NT2/D1 (cell line): ENCODE results near the gene DDX28.
A peak's percentile ranks its signal among the peaks of the same experiment; 100 is the strongest.

Experiments used
- DNase-seq: peaks from one replicate; pipeline ENCODE4 v3.0.0-alpha.2; 2011; ENCODE audit warnings: low read depth, low spot score
- H3K27me3 ChIP-seq: 2 replicates; pipeline ENCODE4 v1.6.0; 2011; ENCODE audit warnings: mild to moderate bottlenecking; ENCODE audit not compliant: insufficient read length, insufficient read depth
- H3K36me3 ChIP-seq: 2 replicates; pipeline ENCODE4 v1.6.1; 2011; ENCODE audit warnings: mild to moderate bottlenecking, low read length, mixed read lengths; ENCODE audit not compliant: insufficient read depth, insufficient read length
- H3K4me1 ChIP-seq: 2 replicates; pipeline ENCODE4 v1.5.1; 2011; ENCODE audit not compliant: insufficient read depth, insufficient read length
- H3K4me3 ChIP-seq: 2 replicates; pipeline ENCODE4 v1.5.1; 2011; ENCODE audit warnings: low read depth; ENCODE audit not compliant: insufficient read length
- H3K9ac ChIP-seq: 2 replicates; pipeline ENCODE4 v1.6.0; 2011; ENCODE audit warnings: low read depth; ENCODE audit not compliant: insufficient read length
- H3K9me3 ChIP-seq: 2 replicates; pipeline ENCODE4 v1.5.1; 2011; ENCODE audit warnings: mild to moderate bottlenecking, low read length; ENCODE audit not compliant: insufficient read depth
- SUZ12 ChIP-seq: IDR thresholded peaks from 2 replicates; pipeline ENCODE4 v1.6.1; 2011; ENCODE audit not compliant: insufficient read length, insufficient read depth; ENCODE audit errors: extremely low read depth
- YY1 ChIP-seq: IDR thresholded peaks from 2 replicates; pipeline ENCODE4 v1.6.1; 2011; ENCODE audit not compliant: insufficient read length, insufficient read depth
- ZNF274 ChIP-seq: IDR thresholded peaks from 2 replicates; pipeline ENCODE4 v1.6.1; 2011; ENCODE audit warnings: mild to moderate bottlenecking, low read depth, low read length

Gene DDX28

GRCh38 chr16:68049449-68049848 lies 26.4 kb upstream of the DDX28 start:
- peaks cover 47% of the 10 kb centered on the region for H3K36me3 ChIP-seq
- DNase-seq, result no peak
- no peaks in the 10 kb centered on the region for H3K4me1 ChIP-seq
- no peaks in the 10 kb centered on the region for H3K9me3 ChIP-seq
- H3K4me3 ChIP-seq, result no peak overlapping the region
- TF ChIP-seq ZNF274 (no peak), SUZ12 (no peak), YY1 (no peak)
- no peak overlapping the region for H3K9ac ChIP-seq
- no peaks in the 10 kb centered on the region for H3K27me3 ChIP-seq

- no peak for DNase-seq
- H3K36me3 ChIP-seq, result peaks cover 44% of the 10 kb centered on the region
- no peaks in the 10 kb centered on the region for H3K27me3 ChIP-seq
- no peaks in the 10 kb centered on the region for H3K9me3 ChIP-seq
- H3K9ac ChIP-seq, result no peak overlapping the region
- TF ChIP-seq YY1, result no peak
- TF ChIP-seq SUZ12, result no peak
- no peak for TF ChIP-seq ZNF274
- H3K4me3 ChIP-seq, result no peak overlapping the region
- no peaks in the 10 kb centered on the region for H3K4me1 ChIP-seq
Measured at GRCh38 chr16:68047987-68048386, 25.0 kb upstream of the DDX28 start.

GRCh38 chr16:68046106-68046505 lies 23.1 kb upstream of the DDX28 start:
- DNase-seq, result no peak
- no peak overlapping the region for H3K9ac ChIP-seq
- TF ChIP-seq YY1, result no peak
- TF ChIP-seq SUZ12, result no peak
- no peak for TF ChIP-seq ZNF274
- no peaks in the 10 kb centered on the region for H3K9me3 ChIP-seq
- no peaks in the 10 kb centered on the region for H3K27me3 ChIP-seq
- H3K4me1 ChIP-seq, result no peaks in the 10 kb centered on the region
- peaks cover 49% of the 10 kb centered on the region for H3K36me3 ChIP-seq
- H3K4me3 ChIP-seq, result no peak overlapping the region

GRCh38 chr16:68041783-68042182 lies 18.8 kb upstream of the DDX28 start:
- Histone ChIP-seq H3K4me3 (no peak overlapping the region), H3K9me3 (no peaks in the 10 kb centered on the region), H3K36me3 (peaks cover 32% of the 10 kb centered on the region), H3K4me1 (no peaks in the 10 kb centered on the region), H3K27me3 (no peaks in the 10 kb centered on the region), H3K9ac (no peak overlapping the region)
- TF ChIP-seq ZNF274, result no peak
- TF ChIP-seq YY1, result no peak
- no peak for TF ChIP-seq SUZ12
- DNase-seq, result no peak

GRCh38 chr16:68040506-68041288 lies 17.7 kb upstream of the DDX28 start:
- TF ChIP-seq SUZ12 (no peak), YY1 (no peak), ZNF274 (no peak)
- Histone ChIP-seq H3K9me3 (no peaks in the 10 kb centered on the region), H3K4me1 (no peaks in the 10 kb centered on the region), H3K9ac (no peak overlapping the region), H3K4me3 (no peak overlapping the region), H3K27me3 (no peaks in the 10 kb centered on the region), H3K36me3 (peaks cover 32% of the 10 kb centered on the region)
- DNase-seq, result peak; percentile 63

- no peaks in the 10 kb centered on the region for H3K27me3 ChIP-seq
- H3K9ac ChIP-seq, result no peak overlapping the region
- H3K4me1 ChIP-seq, result no peaks in the 10 kb centered on the region
- no peak overlapping the region for H3K4me3 ChIP-seq
- no peaks in the 10 kb centered on the region for H3K9me3 ChIP-seq
- H3K36me3 ChIP-seq, result peaks cover 36% of the 10 kb centered on the region
- no peak for TF ChIP-seq YY1
- DNase-seq, result no peak
Measured at GRCh38 chr16:68037841-68038597, 15.0 kb upstream of the DDX28 start.

- DNase-seq, result no peak
- TF ChIP-seq SUZ12, result no peak
- no peak for TF ChIP-seq YY1
- no peak for TF ChIP-seq ZNF274
- H3K9ac ChIP-seq, result no peak overlapping the region
- H3K36me3 ChIP-seq, result peaks cover 34% of the 10 kb centered on the region
- H3K27me3 ChIP-seq, result no peaks in the 10 kb centered on the region
- H3K4me3 ChIP-seq, result no peak overlapping the region
- no peaks in the 10 kb centered on the region for H3K4me1 ChIP-seq
- H3K9me3 ChIP-seq, result no peaks in the 10 kb centered on the region
Measured at GRCh38 chr16:68035227-68035626, 12.2 kb upstream of the DDX28 start.

GRCh38 chr16:68033101-68033500 lies 10.1 kb upstream of the DDX28 start:
- no peak overlapping the region for H3K9ac ChIP-seq
- no peaks in the 10 kb centered on the region for H3K9me3 ChIP-seq
- no peaks in the 10 kb centered on the region for H3K27me3 ChIP-seq
- no peak overlapping the region for H3K4me3 ChIP-seq
- H3K4me1 ChIP-seq, result no peaks in the 10 kb centered on the region
- H3K36me3 ChIP-seq, result peaks cover 33% of the 10 kb centered on the region
- no peak for DNase-seq
- TF ChIP-seq YY1 (no peak), ZNF274 (no peak), SUZ12 (no peak)
